GM21576 (cell line): ENCODE measurements around the gene ST6GALNAC3.
A peak's percentile ranks its signal among the peaks of the same experiment; 100 is the strongest.

Experiments used
- ATAC-seq: cut with Tn5 transposase; IDR thresholded peaks from one replicate; pipeline ENCODE4 v1.9.1; 2021; ENCODE audit warnings: mild to moderate bottlenecking, moderate library complexity; ENCODE audit not compliant: unreplicated experiment

The ST6GALNAC3 gene

DNA sequence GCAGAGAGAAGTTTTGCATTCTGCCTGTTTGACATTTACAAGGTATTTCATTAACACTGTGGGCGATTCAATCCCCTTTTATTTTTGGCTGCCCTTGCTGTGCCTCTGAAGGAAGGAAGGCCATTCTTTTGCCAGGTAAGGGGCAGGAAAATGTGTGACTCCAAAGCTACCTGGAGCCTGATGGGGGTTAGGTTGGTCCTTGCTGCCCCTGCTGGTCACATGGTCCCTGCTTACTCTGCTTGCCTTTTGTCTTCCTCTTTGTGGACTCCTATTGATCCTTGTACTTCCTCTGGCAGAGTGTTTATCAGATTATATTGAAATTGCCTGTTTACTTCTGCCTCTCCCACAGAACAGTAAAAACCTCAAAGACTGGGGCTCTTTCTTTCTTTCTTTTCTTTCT, 65.7 kb downstream of the ST6GALNAC3 start:
- no peak for ATAC-seq

DNA sequence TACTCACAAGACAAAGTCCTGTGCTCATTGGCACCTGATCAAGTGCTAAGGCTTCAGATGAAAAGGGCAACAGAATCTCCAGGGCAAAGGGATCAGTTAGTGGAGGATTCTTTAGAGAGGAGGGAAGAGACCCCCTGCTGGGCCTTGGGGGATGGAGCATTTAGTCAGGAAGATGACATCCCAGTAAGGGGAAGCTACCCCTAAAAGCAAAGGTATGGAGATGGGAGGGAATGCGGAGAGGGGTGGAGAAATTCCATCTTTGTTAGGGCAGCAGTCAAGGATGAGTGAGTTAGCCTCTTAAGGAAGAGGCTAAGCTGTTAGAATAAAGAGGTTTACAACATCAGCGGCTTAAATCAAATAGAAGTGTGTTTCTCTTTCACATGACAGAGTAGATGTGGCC, 67.4 kb downstream of the ST6GALNAC3 start:
- no peak for ATAC-seq

DNA sequence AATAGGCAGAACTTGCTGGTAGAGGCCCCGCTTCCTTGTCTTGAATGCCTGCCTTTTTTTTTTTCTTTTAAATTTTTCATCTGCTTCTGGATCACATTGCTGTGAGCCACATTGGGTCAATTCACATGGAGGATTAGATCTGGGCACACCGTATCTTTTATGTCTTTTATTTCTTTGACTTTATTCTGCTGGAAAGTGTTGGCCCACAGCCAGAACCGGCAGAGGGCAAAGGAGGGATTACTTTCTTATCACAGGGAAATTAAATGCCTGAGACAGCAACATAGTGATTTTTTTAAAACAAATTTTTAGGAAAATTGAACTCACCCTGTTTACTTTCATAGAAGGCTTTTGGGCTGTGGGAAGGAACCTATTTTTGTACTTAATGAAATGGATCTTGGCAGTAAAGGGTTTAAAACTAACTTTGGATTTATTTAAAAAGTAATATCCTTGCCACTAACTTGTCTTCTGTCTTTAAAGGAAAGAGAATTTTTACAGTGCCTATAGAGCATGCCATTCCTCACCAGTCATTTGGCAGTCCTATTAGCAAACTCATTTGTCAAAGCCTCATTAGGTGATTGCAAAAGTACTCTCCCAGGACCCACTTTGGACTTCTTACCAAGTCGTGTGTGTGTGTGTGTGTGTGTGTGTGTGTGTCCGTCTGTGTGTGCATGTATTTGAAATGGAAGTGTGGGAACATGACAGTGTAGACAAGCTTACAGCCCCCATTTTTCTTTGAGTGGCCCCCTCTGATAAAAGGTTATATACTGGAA, 68.4 kb downstream of the ST6GALNAC3 start:
- ATAC-seq = no peak

DNA sequence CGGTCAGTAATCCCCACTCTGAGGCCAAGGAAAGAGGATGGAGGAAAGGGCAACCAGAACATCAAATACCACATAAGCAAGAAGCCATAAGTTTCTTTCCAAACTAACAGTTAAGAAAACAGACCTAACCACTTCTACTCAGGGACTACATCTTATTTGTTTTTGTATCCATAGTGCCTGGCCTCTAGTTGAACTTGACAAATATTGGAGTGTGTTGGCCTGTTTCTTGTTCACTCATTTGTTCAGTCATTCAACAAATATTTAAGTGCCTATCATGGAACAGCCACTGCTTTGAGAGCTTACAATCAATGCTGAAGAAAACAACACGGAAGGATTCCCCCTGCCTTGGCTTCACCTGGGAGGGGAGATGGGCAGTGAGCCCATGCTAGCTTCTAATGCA, 69.7 kb downstream of the ST6GALNAC3 start:
- no peak for ATAC-seq

DNA sequence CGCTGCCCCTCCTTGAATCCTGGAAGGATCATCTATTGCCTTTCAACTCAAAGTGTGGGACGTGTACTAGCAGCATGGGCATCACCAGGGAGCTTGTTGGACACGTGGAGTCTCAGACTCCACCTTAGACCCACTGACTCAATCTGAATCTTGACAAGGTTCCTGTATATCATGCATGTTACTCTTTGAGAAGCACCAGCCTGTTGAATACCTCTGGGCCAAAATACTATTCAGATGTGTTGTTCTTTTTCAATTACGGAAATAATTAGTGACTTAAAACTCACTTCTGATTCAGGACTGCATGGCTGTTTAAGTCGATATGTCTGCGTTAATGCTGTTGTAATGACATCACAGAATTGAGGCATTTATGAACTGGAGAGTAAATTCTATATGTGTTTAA, 70.8 kb downstream of the ST6GALNAC3 start:
- ATAC-seq = no peak

DNA sequence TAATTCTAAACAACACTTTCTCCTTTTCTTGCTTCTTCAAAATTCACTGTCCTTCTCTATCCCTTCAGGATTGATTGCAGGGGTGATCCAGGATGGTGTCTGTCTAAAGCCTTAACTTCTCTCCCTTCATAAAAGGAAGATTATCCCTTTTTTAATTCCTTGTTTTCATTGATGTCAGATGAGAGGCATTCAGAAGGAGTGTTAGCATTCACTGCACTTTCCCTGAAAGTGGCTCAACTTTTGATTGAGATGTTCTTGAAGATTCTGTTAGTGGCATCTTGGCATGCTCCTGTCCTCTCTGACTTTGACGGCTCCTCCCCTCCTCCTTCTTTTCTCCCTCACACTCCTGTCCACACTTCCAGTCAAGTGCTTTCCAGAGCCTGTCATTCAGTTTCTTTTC, 71.6 kb downstream of the ST6GALNAC3 start:
- no peak for ATAC-seq

DNA sequence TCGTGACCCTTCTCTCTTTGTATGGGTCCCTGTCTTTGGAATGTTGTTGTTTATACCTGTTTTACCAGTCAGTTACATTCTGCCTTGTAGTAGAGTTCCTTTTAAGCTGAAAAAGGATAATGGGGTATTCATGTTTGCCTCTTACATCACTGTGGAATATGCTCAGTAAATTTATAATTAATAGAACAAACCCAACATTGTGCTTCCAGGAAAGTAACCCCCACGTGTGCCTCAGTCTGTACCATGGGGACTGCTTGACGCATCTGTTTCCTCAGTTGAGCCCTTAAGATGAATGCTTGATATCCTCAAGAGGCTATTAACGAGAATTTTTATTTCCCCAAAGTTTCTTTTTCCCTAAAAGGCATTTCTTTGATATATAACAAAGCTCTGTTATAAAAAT, 73.4 kb downstream of the ST6GALNAC3 start:
- ATAC-seq = no peak

DNA sequence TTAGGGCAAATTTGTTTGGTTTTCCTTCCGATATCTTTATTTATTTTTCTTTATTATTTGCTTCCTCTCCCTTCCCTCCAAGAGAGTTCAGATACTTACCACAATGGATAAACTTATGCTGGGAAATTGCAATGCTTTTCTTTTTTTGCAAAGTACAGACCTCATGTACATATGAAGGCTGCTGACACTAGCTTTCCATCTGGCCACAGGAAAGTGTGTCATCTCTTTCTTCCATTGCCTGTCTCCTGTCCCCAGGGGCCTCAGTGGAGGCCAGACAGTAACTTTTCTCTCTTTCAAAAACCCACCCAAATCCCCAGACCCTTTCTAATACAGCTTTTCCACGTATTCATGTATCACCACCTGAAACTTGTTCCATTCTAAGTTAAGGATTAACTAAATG, 73.9 kb downstream of the ST6GALNAC3 start:
- no peak for ATAC-seq

DNA sequence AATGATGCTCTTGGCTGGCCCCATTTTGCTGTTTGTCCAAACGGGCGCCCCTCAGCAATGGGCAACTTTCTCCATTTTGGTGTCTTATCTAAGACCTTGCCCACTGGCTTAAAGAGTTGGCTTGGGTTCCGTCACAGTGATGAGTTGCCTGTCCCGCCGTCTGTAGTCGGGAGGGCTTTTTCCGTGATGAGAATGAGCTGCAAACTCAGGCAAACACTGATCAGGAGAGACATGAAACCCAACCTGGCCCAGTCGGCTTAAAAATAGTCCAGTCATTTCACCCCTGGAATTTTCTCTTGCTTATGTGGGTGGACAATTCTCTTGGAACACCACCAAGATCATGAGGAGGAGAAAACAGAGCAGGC, 79.3 kb downstream of the ST6GALNAC3 start:
- no peak for ATAC-seq

DNA sequence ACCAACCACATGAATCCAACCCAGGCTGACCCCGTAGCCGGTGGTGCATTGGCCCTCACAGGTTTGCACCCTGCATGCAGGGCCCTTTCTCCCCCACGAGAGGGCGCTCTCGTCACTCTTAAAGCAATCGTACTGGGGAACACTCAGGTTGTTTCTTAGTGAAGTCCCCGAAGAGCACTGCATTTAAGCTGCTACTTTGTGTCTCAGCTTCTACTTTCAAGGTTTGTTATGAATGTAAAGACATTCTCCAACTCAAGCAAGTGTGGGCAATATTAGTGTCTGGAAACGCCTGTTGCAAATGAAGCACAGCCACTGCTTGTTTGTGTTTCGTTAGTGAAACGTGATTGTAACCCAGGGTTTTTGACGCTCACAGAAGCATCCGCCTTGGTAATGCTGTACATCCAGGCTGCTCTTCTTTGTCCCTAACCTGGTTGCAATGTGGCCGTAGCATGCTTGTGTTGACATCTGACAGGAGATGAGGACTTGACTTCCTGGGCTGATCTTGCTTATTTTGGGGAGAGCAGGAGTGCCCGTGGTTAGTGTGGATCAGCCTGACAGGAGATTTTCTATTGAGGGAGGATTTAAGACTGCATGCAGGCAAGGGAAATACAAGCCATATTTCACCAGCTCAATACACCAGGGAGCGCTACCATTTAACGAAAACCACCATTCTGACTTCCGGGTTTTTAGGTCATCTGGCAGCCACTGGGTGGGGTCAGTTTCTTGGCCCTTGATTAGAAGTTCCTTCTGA, 79.8 kb downstream of the ST6GALNAC3 start:
- ATAC-seq = peak; percentile 96

DNA sequence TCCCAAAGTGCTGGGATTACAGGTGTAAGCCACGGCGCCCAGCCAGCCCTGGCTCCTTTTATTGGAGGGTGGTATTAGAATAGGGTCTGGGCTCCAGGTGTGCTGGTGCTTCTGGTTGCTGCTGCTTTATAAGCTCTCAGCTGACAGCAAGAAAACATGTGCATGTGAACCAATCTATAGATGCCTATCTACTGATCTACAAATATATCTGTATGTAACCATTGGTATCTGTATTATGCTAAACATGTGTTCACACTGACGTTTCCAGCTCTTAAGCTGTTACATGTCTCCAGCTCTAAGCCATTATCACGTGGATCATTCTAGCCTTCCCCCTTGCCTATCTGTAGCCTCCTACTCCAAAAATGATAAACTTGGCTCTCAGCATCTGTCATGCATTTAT, 82.4 kb downstream of the ST6GALNAC3 start:
- ATAC-seq = no peak

DNA sequence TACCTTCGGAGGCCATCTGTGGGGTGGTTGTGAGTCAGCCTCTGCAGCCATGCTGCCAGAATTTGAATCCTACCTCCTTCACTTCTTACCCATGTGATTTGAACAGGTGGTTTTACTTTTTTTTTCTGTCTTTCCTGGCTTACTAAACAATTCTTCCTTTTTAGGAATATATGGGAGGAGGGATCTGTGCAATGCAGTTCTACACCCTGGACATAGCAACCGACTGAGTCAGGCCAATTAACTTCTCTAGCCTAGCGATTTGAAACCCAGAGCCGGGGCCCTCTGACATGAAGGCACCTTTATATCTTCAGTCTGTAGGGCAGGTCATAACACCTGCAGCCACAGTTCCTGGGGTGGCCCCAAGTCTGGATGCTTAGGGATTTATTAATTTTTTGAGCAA, 83.6 kb downstream of the ST6GALNAC3 start:
- no peak for ATAC-seq

DNA sequence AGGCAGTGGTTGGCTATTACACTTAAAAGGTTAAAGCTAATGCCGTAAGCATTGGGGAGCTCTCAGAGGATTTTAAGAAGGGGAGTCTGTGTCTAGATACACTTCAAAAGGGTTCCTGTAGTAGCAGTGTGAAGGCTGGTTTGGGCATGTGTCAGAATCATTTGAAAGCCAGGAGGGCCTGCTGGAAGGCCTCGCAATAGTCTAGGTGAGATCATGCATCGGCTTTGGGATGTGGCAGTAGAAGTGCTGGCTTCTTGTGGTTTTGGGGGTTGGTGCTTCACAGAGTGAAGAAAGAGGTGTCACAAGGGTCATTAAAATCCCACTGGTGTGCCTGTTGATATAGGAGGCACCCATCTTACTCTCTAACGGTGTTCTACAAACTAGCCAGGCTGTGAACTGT, 85.7 kb downstream of the ST6GALNAC3 start:
- ATAC-seq = no peak

DNA sequence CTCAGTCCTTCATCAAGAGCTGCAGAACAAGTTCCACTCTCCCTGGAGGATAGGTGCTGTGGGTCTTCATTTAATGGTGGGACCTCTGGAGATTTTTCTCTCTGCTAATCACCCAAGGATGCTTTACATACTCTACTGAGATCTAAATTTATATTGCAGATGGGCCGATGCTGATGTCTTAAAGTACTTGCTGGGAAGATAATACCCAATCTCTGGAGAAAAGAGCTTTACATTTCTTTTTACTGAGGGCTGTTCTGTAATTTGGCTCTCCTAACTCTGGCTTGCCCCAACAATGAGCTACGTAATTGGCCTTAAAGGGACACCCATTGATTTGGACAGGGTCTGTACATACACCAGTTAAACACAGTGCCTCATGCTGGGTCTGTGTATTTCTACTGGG, 86.9 kb downstream of the ST6GALNAC3 start:
- no peak for ATAC-seq

DNA sequence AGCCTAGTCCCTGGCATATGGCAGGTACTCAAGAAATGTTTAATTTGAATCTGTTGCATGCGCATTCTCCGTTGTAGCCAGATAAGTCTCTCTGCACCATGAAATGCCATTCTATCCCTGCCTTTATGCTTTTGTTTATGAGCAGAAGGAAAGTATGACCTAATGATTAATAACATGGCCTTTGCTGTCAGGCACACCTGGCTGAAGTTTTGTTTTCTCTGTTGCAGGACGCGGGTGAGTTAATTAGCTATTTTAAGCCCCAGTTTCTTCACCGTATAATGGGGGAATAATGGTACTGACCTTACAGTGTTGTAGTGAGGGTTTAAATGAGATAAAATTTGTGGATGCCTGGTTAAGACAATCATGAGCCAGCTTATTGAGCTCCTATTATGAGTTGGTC, 87.7 kb downstream of the ST6GALNAC3 start:
- no peak for ATAC-seq

DNA sequence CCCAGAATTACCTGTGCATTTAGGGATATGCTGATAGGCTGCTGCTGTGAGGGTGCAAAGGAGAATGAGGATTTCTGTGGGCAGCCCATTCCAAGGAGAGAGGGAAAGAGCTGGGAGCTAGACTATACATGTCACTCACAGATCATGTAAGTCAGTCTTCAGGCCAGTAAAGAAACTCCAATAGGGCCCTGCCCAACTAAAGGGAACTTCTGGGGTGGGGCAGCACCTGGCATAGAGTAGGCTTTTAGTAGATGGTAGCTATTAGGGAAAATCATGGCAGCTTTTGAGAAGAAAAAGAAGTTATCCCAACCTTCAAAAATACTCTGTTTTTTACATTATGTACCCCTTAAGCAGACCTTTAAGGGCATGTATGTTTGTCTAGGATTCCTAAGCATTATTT, 89.6 kb downstream of the ST6GALNAC3 start:
- no peak for ATAC-seq

DNA sequence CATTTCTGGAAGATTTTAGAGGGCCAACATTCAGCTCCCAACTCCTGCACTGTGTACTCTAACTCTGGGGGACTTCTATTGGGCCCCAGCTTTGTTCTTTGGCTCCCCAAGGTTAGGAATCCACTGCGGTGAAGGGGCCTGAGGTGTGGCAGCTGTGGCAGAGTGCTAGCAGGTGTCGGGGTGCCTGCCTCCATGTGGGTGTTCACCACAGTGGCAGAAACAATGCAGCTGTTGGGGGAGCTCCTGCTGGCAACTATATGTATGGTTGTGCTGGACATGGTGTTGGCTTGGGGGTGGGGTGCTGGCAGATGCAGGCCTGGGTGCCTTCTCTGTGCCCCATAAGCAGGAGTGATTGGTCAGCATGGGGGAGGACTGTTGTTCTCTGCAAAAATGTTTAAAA, 95.5 kb downstream of the ST6GALNAC3 start:
- no peak for ATAC-seq

DNA sequence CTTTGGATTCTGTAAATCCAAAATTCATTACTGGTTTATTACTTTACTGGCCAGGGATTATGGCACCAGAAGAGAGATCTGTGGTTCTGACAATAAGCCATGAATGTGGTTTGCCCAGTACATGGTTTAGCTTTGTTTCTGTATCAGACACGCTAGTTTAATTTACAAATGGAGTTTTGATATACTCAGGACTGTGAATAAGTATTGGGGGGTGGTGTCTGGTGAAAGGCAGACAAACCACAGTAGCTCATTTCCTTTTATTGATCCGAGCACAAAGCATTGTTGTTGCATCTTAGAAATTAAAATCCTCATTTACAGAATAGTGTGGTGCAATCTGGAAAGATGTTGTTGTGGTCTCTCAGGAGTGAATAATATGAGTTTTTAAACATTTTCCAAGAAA, 96.0 kb downstream of the ST6GALNAC3 start:
- no peak for ATAC-seq

DNA sequence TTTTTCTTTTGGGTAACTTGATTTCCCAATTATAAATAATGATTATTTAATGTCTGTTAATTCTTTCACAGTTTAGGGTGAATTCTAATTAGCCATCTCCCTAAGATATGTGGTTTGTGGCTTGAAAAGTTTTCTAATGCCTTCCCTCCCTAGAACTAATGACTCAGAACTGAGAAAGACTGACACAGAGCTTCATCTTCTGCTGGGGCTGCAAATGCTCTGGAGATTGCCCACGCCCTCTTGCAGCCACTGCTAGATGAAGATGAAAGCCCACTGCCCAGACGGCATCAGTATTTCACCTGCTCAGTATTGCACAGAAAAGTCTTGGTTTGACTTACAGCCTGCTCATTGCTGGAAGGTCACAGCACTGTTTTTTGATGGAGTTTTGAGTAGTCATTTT, 101.5 kb downstream of the ST6GALNAC3 start:
- no peak for ATAC-seq

DNA sequence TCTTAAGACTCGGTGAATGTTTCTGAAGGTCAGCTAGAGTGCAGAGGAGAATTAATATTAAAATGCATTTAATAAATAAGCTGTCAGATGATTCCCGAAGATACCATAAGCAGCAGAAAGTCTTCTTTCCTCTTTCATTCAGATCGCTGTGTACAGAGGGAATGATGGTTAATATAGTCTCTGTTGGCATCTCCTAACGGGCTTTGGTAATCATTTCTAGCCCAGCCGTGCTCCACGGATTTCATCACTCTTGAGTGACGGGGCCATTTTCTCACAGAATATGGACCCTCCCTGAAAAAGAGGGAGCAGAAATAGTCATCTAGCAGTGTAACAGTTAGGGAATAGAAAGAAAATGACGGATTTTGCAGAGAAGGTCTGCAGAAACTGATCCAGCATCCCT, 103.1 kb downstream of the ST6GALNAC3 start:
- ATAC-seq = no peak

DNA sequence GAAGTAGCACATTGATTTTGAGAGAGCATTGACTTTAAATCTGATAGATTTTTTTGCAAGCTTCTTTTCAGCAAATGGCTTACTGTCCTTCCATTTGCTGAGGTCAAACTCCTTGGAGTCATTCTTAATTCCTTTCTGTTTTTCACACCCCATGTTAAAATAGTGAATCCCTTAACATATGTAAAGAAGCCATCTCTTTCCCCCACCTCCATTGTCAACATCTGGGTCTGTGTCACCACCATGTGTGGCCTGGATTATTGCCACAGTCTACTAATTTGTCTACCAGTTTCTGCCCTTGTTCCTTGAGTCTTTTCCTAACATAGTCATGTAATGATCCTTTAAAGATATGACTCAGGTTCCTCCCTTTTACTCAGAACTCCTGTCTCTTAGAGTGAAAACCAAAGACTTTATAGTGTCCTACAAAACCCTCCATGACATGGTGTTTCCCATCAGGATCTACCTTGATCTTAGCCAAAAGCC, 104.7 kb downstream of the ST6GALNAC3 start:
- ATAC-seq = no peak

DNA sequence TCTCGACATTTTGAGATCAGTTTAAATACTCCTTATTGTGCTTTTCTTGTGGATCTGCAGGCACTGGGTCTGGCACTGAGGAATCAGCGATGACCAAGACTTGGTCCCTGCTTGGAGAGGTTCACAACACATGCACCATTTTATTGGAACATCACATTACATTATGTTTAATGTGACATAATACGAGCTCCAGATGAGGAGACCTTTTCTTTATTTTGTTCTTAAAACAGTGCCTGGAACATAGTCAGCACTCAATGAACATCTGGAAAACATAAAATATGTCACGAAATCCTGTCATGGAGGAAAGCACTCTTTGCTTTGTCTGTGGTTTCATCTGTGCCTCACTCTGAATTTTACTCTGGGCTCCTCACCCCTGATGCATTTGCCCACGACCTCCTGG, 110.7 kb downstream of the ST6GALNAC3 start:
- ATAC-seq = no peak
